Astrocyte (in vitro differentiated cells and primary cell): Measurements from ENCODE around the gene ORC6. TPM values are rescaled to one million over a fixed set of nuclear protein-coding genes. Genes with fewer than 3 reads are reported as not detected.

Experiments
- DNase-seq: peaks from one replicate; pipeline ENCODE4 v3.0.0-alpha.2; 2010; ENCODE audit warnings: low read depth
- FAIRE-seq: peaks from 2 replicates; lab custom pipeline; 2011; peaks lifted over from hg19 to GRCh38; lab: Jason Lieb, UNC
- H2AFZ ChIP-seq: 2 replicates; pipeline ENCODE4 v1.6.0; 2012; ENCODE audit warnings: low read depth, low read length, inconsistent platforms
- H3K27ac ChIP-seq: 2 replicates; pipeline ENCODE4 v1.5.1; 2011; ENCODE audit warnings: low read depth, low read length, inconsistent platforms
- H3K27me3 ChIP-seq: 2 replicates; pipeline ENCODE4 v1.6.0; 2011; ENCODE audit warnings: low read length, inconsistent platforms; ENCODE audit not compliant: insufficient read depth
- H3K36me3 ChIP-seq: 2 replicates; pipeline ENCODE4 v1.5.1; 2011; ENCODE audit warnings: low read length, inconsistent platforms; ENCODE audit not compliant: insufficient read depth
- H3K4me1 ChIP-seq: 2 replicates; pipeline ENCODE4 v1.5.1; 2011; ENCODE audit warnings: low read length, inconsistent platforms; ENCODE audit not compliant: insufficient read depth
- H3K4me2 ChIP-seq: 2 replicates; pipeline ENCODE4 v1.6.0; 2012; ENCODE audit warnings: low read length, inconsistent platforms
- H3K4me3 ChIP-seq: 2 replicates; pipeline ENCODE4 v1.5.1; 2011; ENCODE audit warnings: low read depth, mild to moderate bottlenecking, low read length, inconsistent platforms; ENCODE audit not compliant: insufficient read depth
- H3K79me2 ChIP-seq: 2 replicates; pipeline ENCODE4 v1.6.0; 2012; ENCODE audit warnings: mild to moderate bottlenecking, low read length, inconsistent platforms; ENCODE audit not compliant: insufficient read depth
- H3K9ac ChIP-seq: 2 replicates; pipeline ENCODE4 v1.6.0; 2012; ENCODE audit warnings: mild to moderate bottlenecking, low read length, inconsistent platforms
- H3K9me3 ChIP-seq: 2 replicates; pipeline ENCODE4 v1.5.1; 2012; ENCODE audit warnings: low read depth, mild to moderate bottlenecking, low read length, inconsistent platforms; ENCODE audit not compliant: insufficient read depth
- H4K20me1 ChIP-seq: 2 replicates; pipeline ENCODE4 v1.6.0; 2012; ENCODE audit warnings: low read length, inconsistent platforms; ENCODE audit not compliant: insufficient read depth
- H3K27ac Mint-ChIP-seq: one replicate; pipeline ENCODE4 v1.8.0; 2021; ENCODE audit warnings: mild to moderate bottlenecking, mixed read lengths; ENCODE audit not compliant: unreplicated experiment
- H3K27me3 Mint-ChIP-seq: one replicate; pipeline ENCODE4 v1.8.0; 2021; ENCODE audit warnings: low read depth, mixed read lengths; ENCODE audit not compliant: unreplicated experiment
- H3K36me3 Mint-ChIP-seq: one replicate; pipeline ENCODE4 v1.8.0; 2021; ENCODE audit warnings: low read depth, mixed read lengths; ENCODE audit not compliant: unreplicated experiment
- H3K4me1 Mint-ChIP-seq: one replicate; pipeline ENCODE4 v1.8.0; 2021; ENCODE audit warnings: low read depth, mixed read lengths; ENCODE audit not compliant: unreplicated experiment
- H3K4me3 Mint-ChIP-seq: one replicate; pipeline ENCODE4 v1.8.0; 2021; ENCODE audit warnings: mild to moderate bottlenecking, moderate library complexity, mixed read lengths; ENCODE audit not compliant: unreplicated experiment
- H3K9me3 Mint-ChIP-seq: one replicate; pipeline ENCODE4 v1.8.0; 2021; ENCODE audit warnings: mild to moderate bottlenecking, mixed read lengths; ENCODE audit not compliant: unreplicated experiment
- CTCF ChIP-seq: IDR thresholded peaks from 2 replicates; pipeline ENCODE4 v1.5.1; 2011; ENCODE audit warnings: low read depth, mild to moderate bottlenecking, inconsistent platforms, low read length, moderate library complexity; ENCODE audit not compliant: insufficient read depth
- EZH2 ChIP-seq: IDR thresholded peaks from 2 replicates; pipeline ENCODE4 v1.6.1; 2012; ENCODE audit warnings: mild to moderate bottlenecking, low read length, inconsistent platforms; ENCODE audit not compliant: insufficient read depth
- total RNA-seq: library from RNA; stranded (reverse); gene quantifications from 2 replicates; pipeline ENCODE4 v1.2.1, GENCODE V29; 2021

ORC6 gene
- total RNA-seq, 1 donor from 2014 or later = 16.9 TPM

GRCh38 chr16:46713634-46714033 is 24.2 kb downstream of the ORC6 start:
- Mint-ChIP-seq H3K27me3 (peaks cover 10% of the 10 kb centered on the region), H3K4me1 (peaks cover 2% of the 10 kb centered on the region), H3K9me3 (peaks cover 2% of the 10 kb centered on the region), H3K36me3 (peaks cover 2% of the 10 kb centered on the region), H3K4me3 (no peak overlapping the region), H3K27ac (no peak overlapping the region)
- no peak overlapping the region for H3K27ac ChIP-seq
- H3K9ac ChIP-seq = no peak overlapping the region
- no peaks in the 10 kb centered on the region for H3K79me2 ChIP-seq
- H4K20me1 ChIP-seq = no peaks in the 10 kb centered on the region
- H3K4me2 ChIP-seq = no peak overlapping the region
- FAIRE-seq (no peak), DNase-seq (no peak)
- TF ChIP-seq EZH2 (no peak), CTCF (no peak)
- no peaks in the 10 kb centered on the region for H3K36me3 ChIP-seq
- H3K4me3 ChIP-seq = no peak overlapping the region
- no peaks in the 10 kb centered on the region for H3K4me1 ChIP-seq
- no peaks in the 10 kb centered on the region for H3K27me3 ChIP-seq
- no peak overlapping the region for H2AFZ ChIP-seq
- H3K9me3 ChIP-seq = no peaks in the 10 kb centered on the region

DNA sequence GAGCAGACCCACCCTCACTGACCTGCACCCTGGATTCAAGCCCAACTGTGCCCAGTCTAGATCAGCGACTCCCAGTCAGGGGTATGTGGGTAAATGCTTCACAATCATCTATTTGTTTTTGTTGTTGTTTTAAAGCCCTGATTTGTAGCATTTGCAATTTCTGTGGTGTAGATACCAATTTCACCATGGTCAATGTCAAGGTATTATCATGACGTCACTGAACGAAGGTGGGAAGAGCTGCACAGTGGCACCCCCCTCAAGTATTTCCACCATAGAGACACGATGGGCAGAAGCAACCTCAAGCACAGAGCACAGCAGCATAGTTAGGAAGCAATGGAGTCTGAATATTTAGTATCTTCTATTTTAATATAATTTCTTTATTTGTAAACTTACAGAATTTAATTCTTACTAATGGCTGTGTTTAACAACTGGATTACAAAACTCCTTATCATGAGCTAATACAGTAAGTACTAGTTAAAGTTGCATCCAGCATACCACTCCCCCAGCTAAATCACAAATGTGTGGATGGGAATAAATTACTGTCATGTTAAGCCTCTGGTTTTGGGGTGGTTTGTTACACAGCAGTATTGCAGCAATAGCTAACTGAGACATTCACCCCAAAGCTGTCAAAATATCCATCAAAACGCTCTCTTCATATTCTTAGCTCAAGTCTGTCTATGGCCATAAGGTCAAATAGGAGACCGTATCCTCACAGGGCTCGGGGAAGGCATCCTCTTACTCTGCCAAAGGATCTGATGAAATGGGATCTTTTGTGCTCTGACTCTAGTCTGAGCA is 25.5 kb downstream of the ORC6 start:
- Histone ChIP-seq H3K4me2 (no peak overlapping the region), H3K36me3 (no peaks in the 10 kb centered on the region), H3K27me3 (no peaks in the 10 kb centered on the region), H3K79me2 (no peaks in the 10 kb centered on the region), H3K4me3 (no peak overlapping the region), H2AFZ (no peak overlapping the region), H3K9ac (no peak overlapping the region), H3K4me1 (no peaks in the 10 kb centered on the region), H4K20me1 (no peaks in the 10 kb centered on the region), H3K27ac (no peak overlapping the region), H3K9me3 (no peaks in the 10 kb centered on the region)
- TF ChIP-seq CTCF (no peak), EZH2 (no peak)
- H3K27ac Mint-ChIP-seq = no peak overlapping the region
- no peak for FAIRE-seq
- no peak overlapping the region for H3K4me3 Mint-ChIP-seq
- peaks cover 10% of the 10 kb centered on the region for H3K27me3 Mint-ChIP-seq
- no peak for DNase-seq
- no peaks in the 10 kb centered on the region for H3K4me1 Mint-ChIP-seq
- H3K9me3 Mint-ChIP-seq = peaks cover 2% of the 10 kb centered on the region
- peaks cover 2% of the 10 kb centered on the region for H3K36me3 Mint-ChIP-seq

DNA sequence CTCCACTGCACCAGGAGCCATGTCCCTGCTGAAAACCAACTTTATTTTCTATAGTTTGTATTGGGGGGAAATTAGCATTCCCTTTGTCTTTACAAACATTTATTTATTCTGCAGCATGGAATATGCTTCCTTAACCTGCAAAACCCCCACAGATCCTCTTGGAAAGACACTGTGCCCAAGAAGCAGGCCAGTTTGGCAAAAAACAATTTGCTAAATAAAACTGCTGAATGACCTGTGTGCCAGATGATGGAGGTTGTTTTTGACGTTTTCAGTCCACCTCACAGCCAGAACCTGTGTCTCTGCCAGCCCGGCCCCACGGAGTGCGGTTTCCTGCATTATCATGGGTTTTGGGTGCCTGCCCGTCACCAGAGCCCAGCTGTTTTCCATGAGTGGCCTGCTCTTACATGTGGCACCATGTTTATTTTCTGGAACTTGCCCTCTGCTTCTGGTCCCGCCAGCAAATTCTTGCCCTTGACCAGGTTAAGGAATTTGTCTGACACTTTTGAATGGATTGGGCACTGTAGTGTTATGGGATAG is 26.4 kb downstream of the ORC6 start:
- H3K27ac ChIP-seq = no peak overlapping the region
- no peaks in the 10 kb centered on the region for H3K27me3 ChIP-seq
- no peak overlapping the region for H3K9ac ChIP-seq
- H3K9me3 ChIP-seq = no peaks in the 10 kb centered on the region
- H3K27me3 Mint-ChIP-seq = peaks cover 7% of the 10 kb centered on the region
- no peaks in the 10 kb centered on the region for H3K79me2 ChIP-seq
- FAIRE-seq (no peak), DNase-seq (no peak)
- H3K4me1 ChIP-seq = no peaks in the 10 kb centered on the region
- no peak overlapping the region for H3K27ac Mint-ChIP-seq
- TF ChIP-seq EZH2 = no peak
- no peak for TF ChIP-seq CTCF
- peaks cover 3% of the 10 kb centered on the region for H3K36me3 Mint-ChIP-seq
- no peaks in the 10 kb centered on the region for H3K4me1 Mint-ChIP-seq
- no peaks in the 10 kb centered on the region for H3K36me3 ChIP-seq
- H2AFZ ChIP-seq = no peak overlapping the region
- H4K20me1 ChIP-seq = no peaks in the 10 kb centered on the region
- peaks cover 4% of the 10 kb centered on the region for H3K9me3 Mint-ChIP-seq
- H3K4me2 ChIP-seq = no peak overlapping the region
- no peak overlapping the region for H3K4me3 ChIP-seq
- no peak overlapping the region for H3K4me3 Mint-ChIP-seq
